Measurements from ENCODE around the gene PLPPR3. TPM values are rescaled to one million over a fixed set of nuclear protein-coding genes. Genes with fewer than 3 reads are reported as not detected.

The PLPPR3 gene
- total RNA-seq, 1 experiment from 2014 or later = 0.81 TPM

DNA sequence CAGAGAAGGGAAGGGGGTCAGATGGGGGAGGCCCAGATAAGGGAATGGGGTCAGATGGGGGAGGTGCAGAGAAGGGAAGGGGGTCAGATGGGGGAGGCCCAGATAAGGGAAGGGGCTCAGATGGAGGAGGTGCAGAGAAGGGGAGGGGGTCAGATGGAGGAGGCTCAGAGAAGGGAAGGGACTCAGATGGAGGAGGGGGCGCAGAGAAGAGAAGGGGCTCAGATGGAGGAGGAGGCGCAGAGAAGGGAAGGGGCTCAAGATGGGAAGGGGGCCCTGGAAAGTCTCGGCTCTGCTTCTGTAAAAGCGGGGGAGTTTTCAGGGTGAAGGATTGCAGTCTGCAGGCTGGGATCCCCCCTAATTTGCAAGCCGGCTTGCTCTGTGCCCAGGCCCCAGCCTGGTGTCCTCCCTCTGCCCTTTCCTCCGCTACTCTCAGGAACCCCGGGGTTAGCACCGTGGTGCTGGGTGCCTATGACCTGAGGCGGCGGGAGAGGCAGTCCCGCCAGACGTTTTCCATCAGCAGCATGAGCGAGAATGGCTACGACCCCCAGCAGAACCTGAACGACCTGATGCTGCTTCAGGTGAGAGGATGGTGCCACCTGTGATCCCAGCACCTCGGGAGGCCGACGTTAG is 7.5 kb upstream of the PLPPR3 start:
- ChIA-PET POLR2A (ENCODE audit: unreplicated experiment) (interaction anchor here (0.6 kb wide), 1 partner anchor 47 kb away, joined by 3 read pairs; no protein-coding TSS in a partner anchor), CTCF (no interaction called here)
- H4K20me1 ChIP-seq (ENCODE audit: insufficient read depth) = no peaks in the 10 kb centered on the region
- no peak overlapping the region for H3K4me3 ChIP-seq
- no peaks in the 10 kb centered on the region for H3K9me2 ChIP-seq (ENCODE audit: insufficient read depth)
- H3K27ac ChIP-seq = no peak overlapping the region
- no peak overlapping the region for H2AFZ ChIP-seq
- H3K4me2 ChIP-seq = no peak overlapping the region
- DNase-seq = no peak
- peaks cover 15% of the 10 kb centered on the region; the same call in 1 of the 2 replicates for H3K27me3 ChIP-seq (ENCODE audit: insufficient read depth, low read depth)
- intact Hi-C loops (cut with micrococcal nuclease; ENCODE audit: unreplicated experiment) = no loop called here
- H3K4me1 ChIP-seq (replicated peaks; ENCODE audit: insufficient read depth) = no peaks in the 10 kb centered on the region
- H3K79me2 ChIP-seq (ENCODE audit: low read depth) = no peaks in the 10 kb centered on the region
- BruUV-seq (replicated peaks) = no TSS peak
- H3F3A ChIP-seq (ENCODE audit: insufficient read depth, low read depth) = no peaks in the 10 kb centered on the region
- H3K9me3 ChIP-seq (ENCODE audit: insufficient read depth, low read depth) = no peaks in the 10 kb centered on the region
- no peaks in the 10 kb centered on the region for H3K36me3 ChIP-seq (ENCODE audit: low read depth)
- no peak for TF ChIP-seq EZH2 (IDR thresholded peaks at IDR 0.05; ENCODE audit: low read depth)
- TF ChIP-seq, protein P1, sequence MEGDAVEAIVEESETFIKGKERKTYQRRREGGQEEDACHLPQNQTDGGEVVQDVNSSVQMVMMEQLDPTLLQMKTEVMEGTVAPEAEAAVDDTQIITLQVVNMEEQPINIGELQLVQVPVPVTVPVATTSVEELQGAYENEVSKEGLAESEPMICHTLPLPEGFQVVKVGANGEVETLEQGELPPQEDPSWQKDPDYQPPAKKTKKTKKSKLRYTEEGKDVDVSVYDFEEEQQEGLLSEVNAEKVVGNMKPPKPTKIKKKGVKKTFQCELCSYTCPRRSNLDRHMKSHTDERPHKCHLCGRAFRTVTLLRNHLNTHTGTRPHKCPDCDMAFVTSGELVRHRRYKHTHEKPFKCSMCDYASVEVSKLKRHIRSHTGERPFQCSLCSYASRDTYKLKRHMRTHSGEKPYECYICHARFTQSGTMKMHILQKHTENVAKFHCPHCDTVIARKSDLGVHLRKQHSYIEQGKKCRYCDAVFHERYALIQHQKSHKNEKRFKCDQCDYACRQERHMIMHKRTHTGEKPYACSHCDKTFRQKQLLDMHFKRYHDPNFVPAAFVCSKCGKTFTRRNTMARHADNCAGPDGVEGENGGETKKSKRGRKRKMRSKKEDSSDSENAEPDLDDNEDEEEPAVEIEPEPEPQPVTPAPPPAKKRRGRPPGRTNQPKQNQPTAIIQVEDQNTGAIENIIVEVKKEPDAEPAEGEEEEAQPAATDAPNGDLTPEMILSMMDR (conservative IDR thresholded peaks at IDR 0.05) = no peak

DNA sequence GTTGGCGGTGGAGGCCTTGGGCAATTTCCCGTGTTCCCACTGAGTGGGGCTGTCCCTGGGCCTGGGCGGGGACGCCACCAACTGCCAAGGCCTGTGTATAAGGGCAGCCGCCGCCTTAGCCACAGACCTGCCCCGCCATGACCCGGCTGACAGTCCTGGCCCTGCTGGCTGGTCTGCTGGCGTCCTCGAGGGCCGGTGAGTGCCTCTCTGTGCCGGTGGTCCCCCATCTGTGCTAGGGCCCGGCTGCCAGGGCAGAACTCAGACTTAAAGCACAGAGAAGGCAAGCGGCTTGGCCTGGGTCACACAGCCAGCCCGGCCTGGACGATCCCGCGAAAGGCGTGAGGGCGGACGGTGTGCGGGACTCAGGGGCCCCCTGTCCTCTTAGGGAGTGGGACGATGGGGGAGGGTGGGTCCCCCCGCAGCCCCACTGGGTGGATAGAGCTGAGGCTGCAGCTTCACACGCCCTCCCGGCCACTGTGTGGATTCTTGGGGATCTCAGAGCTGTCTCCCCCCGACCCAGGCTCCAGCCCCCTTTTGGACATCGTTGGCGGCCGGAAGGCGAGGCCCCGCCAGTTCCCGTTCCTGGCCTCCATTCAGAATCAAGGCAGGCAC is 6.1 kb upstream of the PLPPR3 start, which contains the start of gene AZU1:
Gene AZU1 (plus strand): TSS at position 128 of the 612 bp plus-strand sequence. CDS start 10 bp downstream, at position 138.
- Histone ChIP-seq H3K36me3 (ENCODE audit: low read depth) (no peaks in the 10 kb centered on the region), H2AFZ (no peak within 1 kb of the TSS), H3K27ac (no peak within 1 kb of the TSS), H3F3A (ENCODE audit: insufficient read depth, low read depth) (peaks cover 6% of the 10 kb centered on the region; the same call in 1 of the 2 replicates), H4K20me1 (ENCODE audit: insufficient read depth) (no peaks in the 10 kb centered on the region), H3K9me3 (ENCODE audit: insufficient read depth, low read depth) (no peaks in the 10 kb centered on the region), H3K4me2 (no peak within 1 kb of the TSS), H3K79me2 (ENCODE audit: low read depth) (no peaks in the 10 kb centered on the region), H3K27me3 (ENCODE audit: insufficient read depth, low read depth) (peaks cover 15% of the 10 kb centered on the region; the same call in 1 of the 2 replicates), H3K4me3 (no peak within 1 kb of the TSS), H3K4me1 (replicated peaks; ENCODE audit: insufficient read depth) (peaks cover 6% of the 10 kb centered on the region), H3K9me2 (ENCODE audit: insufficient read depth) (no peaks in the 10 kb centered on the region)
- TF ChIP-seq, protein P1 (conservative IDR thresholded peaks at IDR 0.05) = no peak
- TF ChIP-seq EZH2 (IDR thresholded peaks at IDR 0.05; ENCODE audit: low read depth) = no peak
- no TSS peak for BruUV-seq (replicated peaks)
- POLR2A ChIA-PET (ENCODE audit: unreplicated experiment) = no interaction called here
- DNase-seq = peak in 1 of 2 experiments; percentile 32
- intact Hi-C loops (cut with micrococcal nuclease; ENCODE audit: unreplicated experiment) = no loop called here
- CTCF ChIA-PET = no interaction called here

DNA sequence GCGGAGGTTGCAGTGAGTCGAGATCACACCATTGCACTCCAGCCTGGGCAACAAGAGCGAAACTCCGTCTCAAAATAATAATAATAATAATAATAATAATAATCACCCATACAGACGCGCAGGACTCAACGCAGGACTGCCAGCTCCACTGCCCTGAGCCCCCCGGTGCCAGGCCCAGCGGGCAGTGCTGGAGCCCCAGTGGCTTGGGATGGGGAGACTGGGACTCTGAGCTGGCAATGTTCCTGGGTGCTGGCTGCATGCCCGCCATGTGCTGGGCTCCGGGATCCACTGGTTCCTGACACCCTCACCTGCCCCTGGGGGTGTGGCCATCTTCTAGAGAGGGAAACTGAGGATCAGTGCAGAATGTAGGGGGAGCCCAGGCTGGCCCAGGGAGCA is 5.6 kb upstream of the PLPPR3 start:
- no peak for DNase-seq
- Histone ChIP-seq H3K27ac (no peak overlapping the region), H3K4me3 (no peak overlapping the region), H3K4me1 (replicated peaks; ENCODE audit: insufficient read depth) (peaks cover 6% of the 10 kb centered on the region), H2AFZ (no peak overlapping the region), H3K9me3 (ENCODE audit: insufficient read depth, low read depth) (no peaks in the 10 kb centered on the region), H3K9me2 (ENCODE audit: insufficient read depth) (no peaks in the 10 kb centered on the region), H4K20me1 (ENCODE audit: insufficient read depth) (no peaks in the 10 kb centered on the region), H3K4me2 (no peak overlapping the region), H3K36me3 (ENCODE audit: low read depth) (no peaks in the 10 kb centered on the region), H3K79me2 (ENCODE audit: low read depth) (no peaks in the 10 kb centered on the region), H3F3A (ENCODE audit: insufficient read depth, low read depth) (peaks cover 6% of the 10 kb centered on the region; the same call in 1 of the 2 replicates), H3K27me3 (ENCODE audit: insufficient read depth, low read depth) (peaks cover 15% of the 10 kb centered on the region; the same call in 1 of the 2 replicates)
- ChIA-PET CTCF (no interaction called here), POLR2A (ENCODE audit: unreplicated experiment) (interaction anchor here (0.6 kb wide), 1 partner anchor 509 kb away, joined by 3 read pairs; no protein-coding TSS in a partner anchor)
- no TSS peak for BruUV-seq (replicated peaks)
- intact Hi-C loops (cut with micrococcal nuclease; ENCODE audit: unreplicated experiment) = no loop called here
- TF ChIP-seq, protein P1 (conservative IDR thresholded peaks at IDR 0.05) = no peak
- no peak for TF ChIP-seq EZH2 (IDR thresholded peaks at IDR 0.05; ENCODE audit: low read depth)
